NCI-H1694 treated with DMSO at 0.1 percent for 48 hours (cell line): ENCODE results near the gene STARD3NL.
"Not testable (repeated sequence)": the region's sequence is repeated elsewhere in the genome, so short reads cannot be mapped to it uniquely, and the experiment has no call there.

Experiments used
- DNase-seq: peaks from one replicate; lab custom pipeline; 2025; lab: John Stamatoyannopoulos, UW

STARD3NL gene

DNA sequence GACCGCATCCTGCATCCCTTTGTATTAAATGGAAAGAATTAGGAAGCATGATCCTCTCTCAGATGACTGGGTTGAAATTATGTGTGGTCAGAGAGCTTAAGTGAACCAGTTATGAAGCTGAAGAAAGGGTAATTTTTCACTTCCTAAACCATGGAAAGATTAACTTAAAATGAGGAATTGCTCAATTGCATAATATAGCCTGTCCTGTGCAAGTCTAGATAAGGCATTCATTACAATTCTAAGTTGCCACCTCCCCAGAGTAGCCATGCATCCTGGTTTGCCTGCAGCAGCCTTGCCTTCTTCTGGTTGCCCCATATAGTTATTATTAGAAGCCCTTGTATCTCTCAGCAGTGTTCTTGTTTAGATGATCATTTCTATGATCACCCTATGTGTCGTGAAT is 45.3 kb downstream of the STARD3NL start:
- no peak for DNase-seq

DNA sequence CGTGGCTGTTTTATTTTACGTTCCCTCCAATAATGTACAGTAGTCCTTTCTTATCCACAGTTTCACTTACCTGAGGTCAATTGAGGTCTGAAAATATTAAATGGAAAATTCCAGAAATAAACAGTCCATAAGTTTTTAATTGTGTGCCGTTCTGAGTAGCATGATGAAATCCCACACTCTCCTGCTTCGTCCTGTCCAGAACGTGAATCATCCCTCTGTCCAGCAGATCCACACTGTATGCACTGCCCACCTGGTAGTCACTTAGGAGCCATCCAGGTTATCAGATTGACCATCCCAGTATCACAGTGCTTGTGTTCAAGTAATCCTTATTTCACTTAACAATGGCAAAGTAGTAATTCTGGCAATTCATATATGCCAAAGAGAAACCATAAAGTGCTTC is 46.3 kb downstream of the STARD3NL start:
- DNase-seq = no peak

DNA sequence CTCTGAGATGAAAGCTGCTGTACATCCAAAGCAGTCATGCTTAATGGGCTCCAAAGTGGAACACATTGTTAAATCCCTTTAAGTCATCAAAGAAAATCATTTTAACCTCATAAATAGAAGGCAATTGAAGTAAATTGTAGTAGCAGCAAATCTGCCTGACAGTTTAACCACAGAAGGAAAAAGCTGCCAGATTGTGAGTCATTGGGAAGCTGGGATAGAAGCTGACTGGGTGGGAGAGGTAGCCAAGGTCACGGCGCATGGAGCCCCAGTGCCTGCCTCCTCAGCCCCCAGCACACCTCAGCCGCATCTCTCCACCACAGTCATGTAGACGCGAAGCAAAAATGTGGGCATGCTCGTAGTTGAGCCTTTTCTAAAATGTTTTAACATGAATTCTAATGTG is 51.3 kb downstream of the STARD3NL start:
- no peak for DNase-seq

DNA sequence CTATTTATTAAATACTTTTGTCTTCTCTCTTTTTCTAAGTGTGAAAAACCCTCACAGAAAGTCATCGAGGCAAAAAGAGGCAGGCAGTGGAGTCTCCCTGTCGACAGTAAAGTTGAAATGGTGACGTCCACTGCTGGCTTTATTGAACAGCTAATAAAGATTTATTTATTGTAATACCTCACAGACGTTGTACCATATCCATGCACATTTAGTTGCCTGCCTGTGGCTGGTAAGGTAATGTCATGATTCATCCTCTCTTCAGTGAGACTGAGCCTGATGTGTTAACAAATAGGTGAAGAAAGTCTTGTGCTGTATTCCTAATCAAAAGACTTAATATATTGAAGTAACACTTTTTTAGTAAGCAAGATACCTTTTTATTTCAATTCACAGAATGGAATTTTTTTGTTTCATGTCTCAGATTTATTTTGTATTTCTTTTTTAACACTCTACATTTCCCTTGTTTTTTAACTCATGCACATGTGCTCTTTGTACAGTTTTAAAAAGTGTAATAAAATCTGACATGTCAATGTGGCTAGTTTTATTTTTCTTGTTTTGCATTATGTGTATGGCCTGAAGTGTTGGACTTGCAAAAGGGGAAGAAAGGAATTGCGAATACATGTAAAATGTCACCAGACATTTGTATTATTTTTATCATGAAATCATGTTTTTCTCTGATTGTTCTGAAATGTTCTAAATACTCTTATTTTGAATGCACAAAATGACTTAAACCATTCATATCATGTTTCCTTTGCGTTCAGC is 52.0 kb downstream of the STARD3NL start:
- DNase-seq = no peak

DNA sequence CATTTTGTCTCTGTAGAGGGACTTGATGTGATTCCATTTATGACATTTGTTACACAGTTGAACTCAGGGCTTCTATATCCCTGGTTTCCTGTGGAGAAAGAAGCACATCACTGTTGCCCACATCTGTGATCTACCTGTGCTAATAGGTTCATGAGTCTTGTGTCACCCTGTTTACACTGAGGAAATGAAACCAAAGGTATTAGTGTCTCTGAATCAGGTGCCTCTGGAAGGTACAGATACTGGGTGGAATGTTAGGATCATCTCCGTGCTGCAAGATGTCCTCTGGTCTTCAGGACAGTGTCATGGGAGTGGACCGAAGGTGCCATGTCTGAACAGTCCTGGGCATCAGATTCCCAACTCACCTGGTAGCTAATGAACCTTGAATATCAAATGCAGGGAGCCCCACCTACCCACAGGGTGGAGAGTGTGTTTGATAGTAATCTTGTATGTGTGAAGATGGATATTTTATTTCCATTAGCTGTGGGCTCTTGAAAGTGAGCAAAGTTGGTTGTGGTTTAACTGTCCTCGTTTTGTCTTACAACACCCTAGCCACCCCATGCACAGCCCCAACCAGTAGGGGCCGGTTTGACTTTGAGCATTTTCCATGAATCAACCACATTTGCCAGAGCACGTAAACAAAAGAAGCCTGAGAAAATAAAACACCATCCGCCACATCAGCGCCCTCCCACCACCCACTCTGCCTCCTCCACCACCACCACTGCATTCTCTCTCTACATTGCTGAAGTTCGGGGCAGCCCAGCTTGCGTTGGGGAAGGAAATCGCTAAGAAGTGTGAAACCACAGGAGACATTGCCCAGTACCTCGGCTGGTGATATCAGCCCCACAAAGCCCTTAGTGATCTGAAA is 54.7 kb downstream of the STARD3NL start:
- no peak for DNase-seq

DNA sequence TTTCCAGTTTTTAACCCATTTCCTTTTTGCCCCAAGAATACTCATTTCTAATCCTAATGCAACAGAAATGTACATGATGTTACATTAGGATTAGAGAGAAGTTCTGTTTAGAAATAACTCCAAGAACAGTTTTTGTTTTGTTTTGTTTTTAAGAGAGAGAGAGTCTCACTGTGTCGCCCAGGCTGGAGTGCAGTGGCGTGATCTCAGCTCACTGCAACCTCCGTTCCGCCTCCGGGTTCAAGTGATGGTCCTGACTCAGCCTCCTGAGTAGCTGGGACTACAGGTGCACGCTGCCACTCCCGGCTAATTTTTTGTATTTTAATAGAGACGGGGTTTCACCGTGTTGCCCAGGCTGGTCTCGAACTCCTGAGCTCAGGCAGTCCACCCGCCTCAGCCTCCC is 56.7 kb downstream of the STARD3NL start:
- DNase-seq = not testable (repeated sequence)

DNA sequence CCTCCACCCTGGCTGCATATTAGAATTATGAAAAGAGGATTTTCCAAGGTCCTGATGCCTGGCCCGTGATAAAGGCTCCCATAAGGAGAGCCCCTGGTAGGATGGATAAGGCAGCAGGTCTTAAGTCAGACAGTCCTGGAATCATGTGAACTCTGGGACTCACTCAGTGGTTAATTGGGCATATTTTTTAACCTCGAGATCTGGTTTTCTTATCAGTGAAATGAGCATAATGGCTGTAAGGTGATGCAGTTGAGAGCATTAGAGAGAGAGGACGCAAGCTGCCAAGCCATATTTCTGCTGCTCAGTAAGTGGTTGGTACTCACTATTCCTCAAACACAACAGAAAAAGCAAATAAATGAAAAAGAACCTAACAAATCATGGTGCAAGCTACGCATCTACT is 57.6 kb downstream of the STARD3NL start:
- no peak for DNase-seq

DNA sequence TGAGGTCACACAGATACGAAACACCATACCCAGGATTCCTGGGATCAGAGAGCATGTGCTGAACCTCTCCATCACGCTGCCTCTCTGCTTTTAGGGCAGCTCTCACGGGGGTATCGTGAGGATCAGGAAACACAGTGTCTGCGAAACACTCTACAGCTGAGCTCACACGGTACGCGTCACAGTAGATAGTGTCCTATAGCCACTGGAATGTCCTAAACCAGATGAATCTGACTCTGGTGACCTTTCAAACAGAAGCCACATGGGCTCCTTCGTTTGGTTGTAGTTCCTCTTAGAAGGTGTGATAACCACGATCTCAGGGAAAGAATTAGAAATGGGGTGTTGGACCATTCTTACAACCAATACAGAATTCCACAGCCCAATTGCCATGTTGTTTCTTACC is 61.1 kb downstream of the STARD3NL start:
- not testable (repeated sequence) for DNase-seq

DNA sequence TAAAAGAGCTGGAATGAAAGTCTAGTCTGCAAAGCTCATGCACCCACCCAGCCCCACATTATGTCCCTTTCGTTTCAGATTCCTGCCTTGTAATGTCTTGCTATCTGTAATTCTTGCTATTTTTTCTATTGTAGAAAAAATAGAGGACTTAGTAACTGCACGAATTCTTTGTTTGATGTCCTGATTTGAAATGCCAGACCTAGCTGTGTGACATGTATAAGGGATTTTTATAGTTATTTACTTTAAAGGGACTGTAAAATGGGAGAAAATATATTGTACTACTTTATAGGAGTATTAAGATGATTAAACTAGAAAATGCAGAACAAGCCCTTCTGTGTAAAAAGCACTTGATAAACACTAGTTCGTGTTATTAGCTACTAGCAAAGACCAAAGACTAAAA is 63.0 kb downstream of the STARD3NL start:
- DNase-seq = no peak

DNA sequence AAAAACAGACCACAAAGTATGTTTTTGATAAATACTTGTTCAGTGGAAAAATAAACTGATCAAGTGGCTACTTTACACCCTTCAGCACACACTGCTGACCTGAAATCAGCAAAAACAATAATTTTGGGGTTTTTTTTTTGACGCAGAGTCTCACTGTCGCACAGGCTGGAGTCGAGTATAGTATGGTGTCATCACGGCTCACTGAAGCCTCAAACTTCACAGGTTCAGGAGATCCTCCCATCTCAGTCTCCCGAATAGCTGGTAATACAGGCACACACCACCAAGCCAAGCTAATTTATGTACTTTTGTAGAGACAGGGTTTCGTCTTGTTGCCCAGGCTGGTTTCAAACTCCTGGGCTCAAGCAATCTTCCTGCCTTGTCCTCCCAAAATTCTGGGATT is 64.8 kb downstream of the STARD3NL start:
- DNase-seq = no peak

DNA sequence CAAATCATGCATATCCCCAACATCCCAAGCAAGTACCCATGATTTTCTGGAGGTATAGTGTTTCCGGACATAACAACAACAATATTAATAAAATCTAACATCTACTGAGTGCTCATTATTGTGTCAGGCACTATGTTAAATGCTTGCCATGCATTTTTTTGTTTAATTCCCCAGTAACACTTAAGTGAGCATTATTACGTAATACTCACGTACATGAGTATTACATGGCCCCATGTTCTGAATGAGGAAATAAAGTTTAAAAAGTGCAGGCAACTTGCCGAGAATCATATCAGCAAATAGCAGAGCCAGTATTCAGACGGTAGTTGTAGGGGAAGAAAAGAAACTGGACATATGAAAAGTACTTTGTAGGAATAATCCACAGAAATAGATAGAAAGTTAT is 65.3 kb downstream of the STARD3NL start:
- DNase-seq = not testable (repeated sequence)

DNA sequence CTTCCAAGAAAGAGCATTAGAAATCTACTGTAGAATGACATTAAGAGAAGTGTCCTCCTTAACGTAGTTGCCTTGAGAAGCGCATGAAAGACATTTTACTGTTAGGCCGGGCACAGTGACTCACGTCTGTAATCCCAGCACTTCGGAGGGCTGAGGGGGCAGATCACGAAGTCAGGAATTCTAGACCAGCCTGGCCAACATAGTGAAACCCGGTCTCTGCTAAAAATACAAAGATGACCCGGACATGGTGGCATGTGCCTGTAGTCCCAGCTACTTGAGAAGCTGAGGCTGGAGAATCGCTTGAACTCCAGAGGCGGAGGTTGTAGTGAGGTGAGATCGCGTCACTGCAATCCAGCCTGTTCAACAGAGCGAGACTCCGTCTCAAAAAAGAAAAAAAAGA is 66.5 kb downstream of the STARD3NL start:
- no peak for DNase-seq

DNA sequence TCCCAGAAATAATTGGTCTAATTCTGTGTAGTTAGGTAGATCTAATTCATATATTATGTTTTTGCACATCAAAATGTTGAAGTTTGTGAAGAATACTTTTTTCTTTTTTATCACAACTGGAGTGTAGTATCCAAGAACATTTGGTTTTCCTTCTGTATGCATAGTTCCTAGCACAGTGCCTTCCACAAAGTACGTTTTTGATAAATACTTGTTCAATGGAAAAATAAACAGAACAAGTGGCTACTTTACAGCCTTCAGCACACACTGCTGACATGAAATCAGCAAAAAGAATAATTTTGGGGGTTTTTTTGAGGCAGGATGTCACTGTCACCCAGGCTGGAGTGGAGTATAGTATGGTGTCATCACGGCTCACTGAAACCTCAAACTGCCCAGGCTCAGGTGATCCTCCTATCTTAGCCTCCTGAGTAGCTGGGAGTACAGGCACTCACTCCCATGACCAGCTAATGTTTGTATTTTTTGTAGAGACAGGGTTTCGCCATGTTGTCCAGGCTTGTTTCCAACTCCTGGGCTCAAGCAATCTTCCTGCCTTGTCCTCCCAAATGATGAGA is 67.4 kb downstream of the STARD3NL start:
- DNase-seq = no peak

DNA sequence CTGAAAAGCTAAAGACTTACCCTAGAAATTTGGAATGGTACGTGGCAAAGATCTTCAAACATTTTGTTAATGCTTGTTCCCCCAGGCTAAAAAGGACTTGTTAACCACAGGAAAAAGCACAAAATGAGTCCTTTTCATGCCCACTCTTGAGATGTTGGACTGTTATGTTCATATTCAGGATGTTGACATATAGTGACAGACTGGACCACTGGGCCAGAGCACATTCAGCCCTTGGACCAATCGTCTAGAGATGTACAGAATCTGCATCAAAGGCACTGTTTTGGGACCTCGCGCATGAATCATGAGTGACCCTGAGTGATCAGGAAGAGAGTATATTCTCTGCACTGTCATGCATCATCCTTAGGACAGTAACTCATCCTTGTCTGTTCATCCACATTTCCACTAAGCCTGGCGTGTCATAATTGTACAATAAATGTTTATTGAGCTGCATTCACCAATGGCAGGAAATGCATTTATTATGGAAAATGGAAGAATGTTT is 70.1 kb downstream of the STARD3NL start:
- DNase-seq = no peak

DNA sequence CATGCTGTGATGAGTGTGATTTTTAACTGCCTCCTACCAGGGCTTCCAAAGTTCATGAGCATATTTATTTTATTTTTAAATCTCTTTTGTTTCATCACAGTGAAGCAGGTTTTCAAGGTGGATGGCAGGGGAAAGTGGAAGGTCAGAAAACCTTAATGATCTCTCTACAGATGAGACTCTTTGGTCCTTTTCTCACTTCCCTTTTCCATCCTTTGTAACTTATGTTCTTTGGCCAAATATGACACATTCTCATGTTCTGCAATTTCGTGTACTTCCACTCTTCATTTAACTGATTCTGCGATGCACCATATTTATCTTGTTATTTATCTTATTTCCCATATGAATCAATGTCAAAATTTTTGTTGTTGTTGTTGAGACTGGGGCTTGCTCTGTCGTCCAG is 71.8 kb downstream of the STARD3NL start:
- DNase-seq = not testable (repeated sequence)

DNA sequence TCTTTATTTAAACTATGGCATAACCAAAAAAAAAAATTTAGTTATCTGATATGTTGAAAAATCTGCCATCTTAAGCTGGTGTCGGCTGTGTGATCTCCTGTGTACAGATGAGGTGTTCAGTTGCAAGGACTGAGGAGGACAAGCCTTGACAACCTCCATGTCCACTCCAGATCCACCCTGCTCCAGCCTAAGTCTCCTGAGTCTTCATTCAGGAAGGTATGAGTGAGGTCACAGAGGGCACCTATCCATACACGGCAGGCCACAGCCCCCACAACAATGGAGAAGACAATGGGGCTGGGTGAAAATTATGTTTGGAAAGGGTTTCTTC is 79.3 kb downstream of the STARD3NL start:
- DNase-seq = no peak

DNA sequence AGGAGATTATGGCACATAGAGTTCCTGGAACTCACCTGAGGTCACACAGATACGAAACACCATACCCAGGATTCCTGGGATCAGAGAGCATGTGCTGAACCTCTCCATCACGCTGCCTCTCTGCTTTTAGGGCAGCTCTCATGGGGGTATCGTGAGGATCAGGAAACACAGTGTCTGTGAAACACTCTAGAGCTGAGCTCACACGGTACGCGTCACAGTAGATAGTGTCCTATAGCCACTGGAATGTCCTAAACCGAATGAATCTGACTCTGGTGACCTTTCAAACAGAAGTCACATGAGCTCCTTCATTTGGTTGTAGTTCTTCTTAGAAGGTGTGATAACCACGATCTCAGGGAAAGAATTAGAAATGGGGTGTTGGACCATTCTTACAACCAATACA is 81.1 kb downstream of the STARD3NL start:
- not testable (repeated sequence) for DNase-seq

DNA sequence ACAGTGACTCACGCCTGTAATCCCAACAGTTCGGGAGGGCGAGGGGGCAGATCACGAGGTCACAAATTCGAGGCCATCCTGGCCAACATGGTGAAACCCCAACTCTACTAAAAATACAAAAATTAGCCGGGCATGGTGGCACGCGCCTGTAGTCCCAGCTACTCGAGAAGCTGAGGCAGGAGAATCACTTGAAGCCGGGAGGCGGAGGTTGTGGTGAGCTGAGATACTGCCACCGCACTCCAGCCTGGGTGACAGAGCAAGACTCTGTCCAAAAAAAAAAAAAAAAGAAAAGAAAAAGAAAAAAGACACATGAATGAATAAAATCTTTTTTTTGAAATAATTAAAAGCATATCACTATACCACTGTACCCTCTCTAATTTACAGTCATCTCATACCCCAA is 83.6 kb downstream of the STARD3NL start:
- DNase-seq = not testable (repeated sequence)

DNA sequence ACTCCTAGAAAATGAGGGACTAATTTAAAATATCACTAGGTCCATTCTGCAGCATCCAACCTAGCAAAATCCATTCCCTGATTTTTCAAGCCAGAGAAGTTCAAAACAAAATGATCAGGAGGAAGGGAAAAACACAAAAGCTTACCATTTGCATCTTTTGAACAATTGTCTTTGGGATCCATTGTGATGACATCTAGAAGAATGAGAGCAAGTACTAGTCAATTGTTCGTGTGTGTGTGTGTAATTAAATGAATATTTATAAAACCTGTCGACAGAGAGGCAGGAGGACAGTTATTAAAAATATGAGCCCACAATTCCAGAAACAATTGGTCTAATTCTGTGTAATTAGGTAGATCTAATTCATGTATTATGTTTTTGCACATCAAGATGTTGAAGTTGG is 84.0 kb downstream of the STARD3NL start:
- not testable (repeated sequence) for DNase-seq

DNA sequence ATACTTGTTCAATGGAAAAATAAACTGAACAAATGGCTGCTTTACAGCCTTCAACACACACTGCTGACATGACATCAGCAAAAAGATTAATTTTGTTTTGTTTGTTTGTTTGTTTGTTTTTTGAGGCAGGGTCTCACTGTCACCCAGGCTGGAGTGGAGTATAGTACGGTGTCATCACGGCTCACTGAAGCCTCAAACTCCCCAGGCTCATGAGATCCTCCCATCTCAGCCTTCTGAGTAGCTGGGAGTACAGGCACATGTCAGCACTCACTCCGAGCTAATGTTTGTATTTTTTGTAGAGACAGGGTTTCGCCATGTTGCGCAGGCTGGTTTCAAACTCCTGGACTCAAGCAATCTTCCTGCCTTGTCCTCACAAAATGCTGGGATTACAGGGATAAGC is 84.5 kb downstream of the STARD3NL start:
- no peak for DNase-seq

DNA sequence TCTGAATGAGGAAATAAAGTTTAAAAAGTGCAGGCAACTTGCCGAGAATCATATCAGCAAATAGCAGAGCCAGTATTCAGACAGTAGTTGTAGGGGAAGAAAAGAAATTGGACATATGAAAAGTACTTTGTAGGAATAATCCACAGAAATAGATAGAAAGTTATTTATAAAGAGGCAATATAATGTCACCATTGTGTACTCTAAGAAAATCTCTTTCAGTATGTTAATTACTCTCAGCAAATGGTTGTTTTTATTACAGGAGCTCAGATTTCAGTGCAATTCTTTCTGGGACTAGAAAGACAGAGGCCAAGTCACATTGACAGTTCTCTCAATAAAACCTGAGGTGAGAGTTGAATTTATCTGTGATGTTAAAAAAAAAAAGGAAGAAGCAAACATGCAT is 85.2 kb downstream of the STARD3NL start:
- not testable (repeated sequence) for DNase-seq

DNA sequence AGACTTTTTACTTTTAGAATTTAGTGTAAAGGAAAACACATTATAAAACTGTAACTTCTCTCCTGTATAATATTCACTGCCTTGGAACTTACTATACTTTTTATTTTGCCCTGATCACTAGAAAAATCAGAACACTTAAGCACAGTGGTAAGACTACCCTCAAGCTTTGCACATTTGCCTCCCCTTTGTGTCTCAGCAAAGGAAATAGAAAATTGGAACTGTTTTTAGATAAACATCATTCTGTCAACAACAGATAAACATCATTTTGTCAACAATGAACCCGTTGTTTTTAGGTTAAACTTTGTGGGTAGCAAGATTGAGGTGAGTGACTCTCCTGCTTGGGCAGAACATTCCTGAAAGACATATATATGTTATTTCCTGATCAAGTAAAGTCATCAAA is 86.6 kb downstream of the STARD3NL start:
- not testable (repeated sequence) for DNase-seq

DNA sequence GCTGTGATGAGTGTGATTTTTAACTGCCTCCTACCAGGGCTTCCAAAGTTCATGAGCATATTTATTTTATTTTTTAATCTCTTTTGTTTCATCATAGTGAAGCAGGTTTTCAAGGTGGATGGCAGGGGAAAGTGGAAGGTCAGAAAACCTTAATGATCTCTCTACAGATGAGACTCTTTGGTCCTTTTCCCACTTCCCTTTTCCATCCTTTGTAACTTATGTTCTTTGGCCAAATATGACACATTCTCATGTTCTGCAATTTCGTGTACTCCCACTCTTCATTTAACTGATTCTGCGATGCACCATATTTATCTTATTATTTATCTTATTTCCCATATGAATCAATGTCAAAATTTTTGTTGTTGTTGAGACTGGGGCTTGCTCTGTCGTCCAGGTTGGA is 87.9 kb downstream of the STARD3NL start:
- not testable (repeated sequence) for DNase-seq
